Skeletal muscle satellite cell (primary cell): Measurements from ENCODE around the gene STK39.

Experiments
- H3K27me3 ChIP-seq: 2 replicates; pipeline ENCODE4 v1.7.0; 2013; ENCODE audit warnings: low read length; ENCODE audit not compliant: control insufficient read depth, insufficient read depth
- H3K36me3 ChIP-seq: 2 replicates; pipeline ENCODE4 v1.7.0; 2013; ENCODE audit warnings: mild to moderate bottlenecking, control low read depth, low read length; ENCODE audit not compliant: insufficient read depth
- H3K4me1 ChIP-seq: 2 replicates; pipeline ENCODE4 v1.7.0; 2013; ENCODE audit warnings: low read length; ENCODE audit not compliant: control insufficient read depth, insufficient read depth
- H3K4me2 ChIP-seq: 2 replicates; pipeline ENCODE4 v1.7.0; 2013; ENCODE audit warnings: mild to moderate bottlenecking, low read length
- H3K4me3 ChIP-seq: 2 replicates; pipeline ENCODE4 v1.7.0; 2013; ENCODE audit warnings: low read length
- H3K9ac ChIP-seq: 2 replicates; pipeline ENCODE4 v1.7.0; 2013; ENCODE audit warnings: mild to moderate bottlenecking, low read depth, low read length, moderate library complexity
- H3K9me3 ChIP-seq: replicated peaks from 2 replicates; pipeline ENCODE4 v1.7.0; 2013; ENCODE audit warnings: mild to moderate bottlenecking, control low read depth, low read length

Gene STK39

GRCh38 chr2:167964650-167965413 lies 282.6 kb downstream of the STK39 start:
- Histone ChIP-seq H3K9me3 (no peaks in the 10 kb centered on the region), H3K4me3 (no peak overlapping the region), H3K4me2 (no peak overlapping the region), H3K9ac (no peak overlapping the region), H3K27me3 (no peaks in the 10 kb centered on the region), H3K4me1 (no peaks in the 10 kb centered on the region), H3K36me3 (no peaks in the 10 kb centered on the region)

- Histone ChIP-seq H3K4me3 (no peak overlapping the region), H3K9me3 (no peaks in the 10 kb centered on the region), H3K27me3 (no peaks in the 10 kb centered on the region), H3K9ac (no peak overlapping the region), H3K4me1 (no peaks in the 10 kb centered on the region), H3K36me3 (no peaks in the 10 kb centered on the region), H3K4me2 (no peak overlapping the region)
Measured at GRCh38 chr2:167963899-167964649, 283.3 kb downstream of the STK39 start.

GRCh38 chr2:167962436-167963226 lies 284.8 kb downstream of the STK39 start:
- H3K27me3 ChIP-seq = no peaks in the 10 kb centered on the region
- no peaks in the 10 kb centered on the region for H3K4me1 ChIP-seq
- H3K4me2 ChIP-seq = no peak overlapping the region
- no peaks in the 10 kb centered on the region for H3K36me3 ChIP-seq
- H3K4me3 ChIP-seq = no peak overlapping the region
- H3K9me3 ChIP-seq = no peaks in the 10 kb centered on the region
- H3K9ac ChIP-seq = no peak overlapping the region

- Histone ChIP-seq H3K4me3 (no peak overlapping the region), H3K9me3 (no peaks in the 10 kb centered on the region), H3K4me1 (no peaks in the 10 kb centered on the region), H3K4me2 (no peak overlapping the region), H3K36me3 (no peaks in the 10 kb centered on the region), H3K27me3 (no peaks in the 10 kb centered on the region), H3K9ac (no peak overlapping the region)
Measured at GRCh38 chr2:167961536-167962048, 285.8 kb downstream of the STK39 start.

- Histone ChIP-seq H3K36me3 (no peaks in the 10 kb centered on the region), H3K4me1 (no peaks in the 10 kb centered on the region), H3K9me3 (no peaks in the 10 kb centered on the region), H3K27me3 (no peaks in the 10 kb centered on the region), H3K9ac (no peak overlapping the region), H3K4me2 (no peak overlapping the region), H3K4me3 (no peak overlapping the region)
Measured at GRCh38 chr2:167960089-167960747, 287.2 kb downstream of the STK39 start.

- Histone ChIP-seq H3K4me3 (no peak overlapping the region), H3K9me3 (no peaks in the 10 kb centered on the region), H3K36me3 (no peaks in the 10 kb centered on the region), H3K4me1 (no peaks in the 10 kb centered on the region), H3K9ac (no peak overlapping the region), H3K27me3 (no peaks in the 10 kb centered on the region), H3K4me2 (no peak overlapping the region)
Measured at GRCh38 chr2:167957662-167958061, 289.7 kb downstream of the STK39 start.

GRCh38 chr2:167955264-167955906 lies 292.0 kb downstream of the STK39 start:
- H3K4me2 ChIP-seq = no peak overlapping the region
- no peaks in the 10 kb centered on the region for H3K27me3 ChIP-seq
- no peak overlapping the region for H3K9ac ChIP-seq

GRCh38 chr2:167954495-167954894 lies 292.9 kb downstream of the STK39 start:
- H3K4me2 ChIP-seq = no peak overlapping the region
- no peak overlapping the region for H3K9ac ChIP-seq
- H3K9me3 ChIP-seq = no peaks in the 10 kb centered on the region
- H3K4me3 ChIP-seq = no peak overlapping the region
- no peaks in the 10 kb centered on the region for H3K27me3 ChIP-seq
- H3K4me1 ChIP-seq = no peaks in the 10 kb centered on the region
- no peaks in the 10 kb centered on the region for H3K36me3 ChIP-seq

More at GRCh38 chr2:167955264-167955906, 292.0 kb downstream of the STK39 start:
- H3K36me3 ChIP-seq = no peaks in the 10 kb centered on the region
- no peaks in the 10 kb centered on the region for H3K4me1 ChIP-seq
- H3K4me3 ChIP-seq = no peak overlapping the region
- H3K9me3 ChIP-seq = no peaks in the 10 kb centered on the region

- no peak overlapping the region for H3K4me2 ChIP-seq
- H3K4me3 ChIP-seq = no peak overlapping the region
- H3K9me3 ChIP-seq = no peaks in the 10 kb centered on the region
- no peak overlapping the region for H3K9ac ChIP-seq
- H3K4me1 ChIP-seq = no peaks in the 10 kb centered on the region
- no peaks in the 10 kb centered on the region for H3K27me3 ChIP-seq
- H3K36me3 ChIP-seq = no peaks in the 10 kb centered on the region
Measured at GRCh38 chr2:167953776-167954175, 293.6 kb downstream of the STK39 start.

GRCh38 chr2:167950571-167950970 lies 296.8 kb downstream of the STK39 start:
- no peak overlapping the region for H3K4me3 ChIP-seq
- no peaks in the 10 kb centered on the region for H3K4me1 ChIP-seq
- H3K9ac ChIP-seq = no peak overlapping the region
- no peaks in the 10 kb centered on the region for H3K36me3 ChIP-seq
- H3K4me2 ChIP-seq = no peak overlapping the region
- H3K27me3 ChIP-seq = no peaks in the 10 kb centered on the region
- no peaks in the 10 kb centered on the region for H3K9me3 ChIP-seq
